ENCODE results near the gene ANGPTL2.

The ANGPTL2 gene

GRCh38 chr9:127038531-127038930 lies 83.9 kb downstream of the ANGPTL2 start:
- no peak for DNase-seq
